Measurements from ENCODE around the gene SCMH1.
A peak's percentile ranks its signal among the peaks of the same experiment; 100 is the strongest.

Gene SCMH1

GRCh38 chr1:41101950-41102607, 140.0 kb downstream of the SCMH1 start:
- peaks cover 22% of the 10 kb centered on the region for H3K4me1 ChIP-seq (ENCODE audit: control insufficient read depth, insufficient read depth, low read length, unreplicated experiment)
- no peak overlapping the region for H3K4me3 ChIP-seq (ENCODE audit: low read depth, low read length)
- no peaks in the 10 kb centered on the region for H3K36me3 ChIP-seq (ENCODE audit: insufficient read depth, low read length)
- H3K27me3 ChIP-seq (ENCODE audit: insufficient read depth, low read length) = no peaks in the 10 kb centered on the region
- H3K27ac ChIP-seq (ENCODE audit: low read depth, low read length) = peak overlapping the region; percentile 73
- no peak overlapping the region for H2AFZ ChIP-seq (ENCODE audit: low read length, unreplicated experiment)
- no peaks in the 10 kb centered on the region for H3K79me2 ChIP-seq (ENCODE audit: control insufficient read depth, insufficient read depth, low read length, unreplicated experiment)

DNA sequence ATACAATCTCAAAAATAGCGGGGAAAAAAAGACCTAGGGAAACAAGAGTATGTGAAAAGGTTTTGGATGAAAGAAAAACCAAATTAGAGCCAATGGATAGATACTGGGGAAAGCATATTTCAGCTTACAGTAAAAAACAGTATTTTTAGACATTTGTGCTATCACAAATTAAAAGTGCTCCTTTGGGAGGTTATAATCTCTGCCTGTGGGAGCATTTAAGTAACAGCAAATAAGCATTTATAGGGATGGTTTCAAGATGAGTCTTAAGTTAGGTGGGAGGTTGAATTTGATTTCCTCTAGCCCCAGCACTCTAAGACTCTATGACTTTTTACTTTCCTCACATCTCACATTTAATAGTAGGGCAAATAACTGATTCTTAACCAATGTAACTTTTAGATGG, 141.0 kb downstream of the SCMH1 start:
- Histone ChIP-seq H3K4me3 (ENCODE audit: low read depth, low read length) (no peak overlapping the region), H2AFZ (ENCODE audit: low read length, unreplicated experiment) (no peak overlapping the region), H3K4me1 (ENCODE audit: control insufficient read depth, insufficient read depth, low read length, unreplicated experiment) (peaks cover 22% of the 10 kb centered on the region), H3K27ac (ENCODE audit: low read depth, low read length) (peak overlapping the region; percentile 73; the same call in 1 of the 2 replicates), H3K27me3 (ENCODE audit: insufficient read depth, low read length) (no peaks in the 10 kb centered on the region), H3K79me2 (ENCODE audit: control insufficient read depth, insufficient read depth, low read length, unreplicated experiment) (no peaks in the 10 kb centered on the region), H3K36me3 (ENCODE audit: insufficient read depth, low read length) (no peaks in the 10 kb centered on the region)

DNA sequence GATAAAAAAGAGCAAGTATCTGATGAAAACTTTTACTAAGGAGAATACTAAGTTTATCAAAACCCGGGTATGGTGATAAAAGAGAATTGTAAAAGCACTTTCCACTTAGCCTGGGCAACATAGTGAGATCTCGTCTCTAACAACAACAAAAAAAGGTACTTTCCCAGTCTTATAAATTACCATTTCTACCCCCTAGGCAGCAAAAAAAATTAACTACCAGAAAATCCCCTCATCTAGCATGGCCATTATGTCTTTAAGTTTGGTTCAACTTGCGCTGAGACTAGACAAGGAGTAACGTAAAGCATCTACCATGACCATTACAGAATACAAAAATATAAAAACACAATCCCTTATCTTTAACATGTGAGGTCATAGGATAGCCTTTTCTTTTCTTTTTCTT, 141.9 kb downstream of the SCMH1 start:
- no peak overlapping the region for H2AFZ ChIP-seq (ENCODE audit: low read length, unreplicated experiment)
- no peak overlapping the region for H3K27ac ChIP-seq (ENCODE audit: low read depth, low read length)
- no peaks in the 10 kb centered on the region for H3K27me3 ChIP-seq (ENCODE audit: insufficient read depth, low read length)
- no peaks in the 10 kb centered on the region for H3K36me3 ChIP-seq (ENCODE audit: insufficient read depth, low read length)
- no peak overlapping the region for H3K4me3 ChIP-seq (ENCODE audit: low read depth, low read length)
- no peaks in the 10 kb centered on the region for H3K79me2 ChIP-seq (ENCODE audit: control insufficient read depth, insufficient read depth, low read length, unreplicated experiment)
- H3K4me1 ChIP-seq (ENCODE audit: control insufficient read depth, insufficient read depth, low read length, unreplicated experiment) = peaks cover 22% of the 10 kb centered on the region

DNA sequence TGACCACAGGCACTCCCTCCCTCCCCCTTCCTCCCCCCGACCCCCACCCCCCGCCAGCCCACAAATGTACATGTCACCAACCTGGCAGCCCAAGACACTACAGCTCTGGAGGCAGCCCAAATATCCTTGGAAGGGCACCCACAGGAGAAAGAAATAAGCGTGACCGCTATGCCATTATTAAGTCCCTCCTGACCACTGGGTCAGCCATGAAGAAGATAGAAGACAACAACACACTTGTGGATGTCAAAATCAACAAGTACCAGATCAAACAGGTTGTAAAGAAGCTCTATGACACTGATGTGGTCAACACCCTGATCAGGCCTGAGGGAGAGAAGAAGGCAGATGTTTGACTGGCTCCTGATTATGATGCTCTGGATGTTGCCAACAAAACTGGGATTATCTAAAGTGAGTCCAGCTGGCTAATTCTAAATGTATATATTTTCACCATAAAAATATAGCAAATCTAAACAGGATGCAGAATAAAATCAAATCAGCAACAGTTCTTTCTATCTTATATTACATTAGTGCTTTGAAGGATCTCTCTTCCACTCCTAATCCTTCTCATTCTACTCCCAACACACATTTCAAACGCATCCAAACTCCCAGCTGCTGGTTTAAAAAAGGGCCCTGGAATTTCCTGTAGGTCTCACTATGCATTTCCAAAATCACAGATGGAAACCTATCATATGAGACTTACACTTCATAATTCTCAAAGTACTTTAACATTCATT, 143.2 kb downstream of the SCMH1 start:
- H3K4me3 ChIP-seq (ENCODE audit: low read depth, low read length) = no peak overlapping the region
- H2AFZ ChIP-seq (ENCODE audit: low read length, unreplicated experiment) = no peak overlapping the region
- no peaks in the 10 kb centered on the region for H3K27me3 ChIP-seq (ENCODE audit: insufficient read depth, low read length)
- peaks cover 22% of the 10 kb centered on the region for H3K4me1 ChIP-seq (ENCODE audit: control insufficient read depth, insufficient read depth, low read length, unreplicated experiment)
- no peak overlapping the region for H3K27ac ChIP-seq (ENCODE audit: low read depth, low read length)
- no peaks in the 10 kb centered on the region for H3K36me3 ChIP-seq (ENCODE audit: insufficient read depth, low read length)
- no peaks in the 10 kb centered on the region for H3K79me2 ChIP-seq (ENCODE audit: control insufficient read depth, insufficient read depth, low read length, unreplicated experiment)

GRCh38 chr1:41097105-41097504, 145.0 kb downstream of the SCMH1 start:
- no peaks in the 10 kb centered on the region for H3K36me3 ChIP-seq (ENCODE audit: insufficient read depth, low read length)
- H3K4me1 ChIP-seq (ENCODE audit: control insufficient read depth, insufficient read depth, low read length, unreplicated experiment) = peaks cover 14% of the 10 kb centered on the region
- no peak overlapping the region for H2AFZ ChIP-seq (ENCODE audit: low read length, unreplicated experiment)
- no peaks in the 10 kb centered on the region for H3K27me3 ChIP-seq (ENCODE audit: insufficient read depth, low read length)
- no peak overlapping the region for H3K4me3 ChIP-seq (ENCODE audit: low read depth, low read length)
- H3K27ac ChIP-seq (ENCODE audit: low read depth, low read length) = no peak overlapping the region
- no peaks in the 10 kb centered on the region for H3K79me2 ChIP-seq (ENCODE audit: control insufficient read depth, insufficient read depth, low read length, unreplicated experiment)

DNA sequence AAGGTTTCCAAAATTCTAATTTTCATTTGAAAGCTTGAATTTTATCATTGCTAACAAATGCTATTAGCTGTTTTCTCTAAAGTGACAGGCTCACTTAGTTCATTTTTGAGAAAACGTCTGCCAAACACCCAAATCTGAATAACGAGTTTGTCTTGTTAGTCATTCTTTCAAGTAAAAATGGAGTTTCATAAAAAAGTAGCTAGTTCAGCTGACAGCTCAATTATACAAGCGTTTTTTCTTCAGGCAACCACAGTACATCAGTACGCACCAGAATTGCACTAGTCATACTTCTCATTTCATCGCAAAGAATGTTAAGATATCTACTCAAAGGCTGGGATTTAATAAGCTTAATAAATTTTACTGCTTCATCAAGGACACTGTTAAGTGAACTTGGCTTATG, 148.3 kb downstream of the SCMH1 start:
- Histone ChIP-seq H3K27me3 (ENCODE audit: insufficient read depth, low read length) (no peaks in the 10 kb centered on the region), H3K79me2 (ENCODE audit: control insufficient read depth, insufficient read depth, low read length, unreplicated experiment) (no peaks in the 10 kb centered on the region), H3K4me3 (ENCODE audit: low read depth, low read length) (no peak overlapping the region), H3K4me1 (ENCODE audit: control insufficient read depth, insufficient read depth, low read length, unreplicated experiment) (no peaks in the 10 kb centered on the region), H3K36me3 (ENCODE audit: insufficient read depth, low read length) (no peaks in the 10 kb centered on the region), H3K27ac (ENCODE audit: low read depth, low read length) (no peak overlapping the region), H2AFZ (ENCODE audit: low read length, unreplicated experiment) (no peak overlapping the region)

- Histone ChIP-seq H3K79me2 (ENCODE audit: control insufficient read depth, insufficient read depth, low read length, unreplicated experiment) (no peaks in the 10 kb centered on the region), H3K27ac (ENCODE audit: low read depth, low read length) (no peak overlapping the region), H3K4me3 (ENCODE audit: low read depth, low read length) (no peak overlapping the region), H3K27me3 (ENCODE audit: insufficient read depth, low read length) (no peaks in the 10 kb centered on the region), H3K4me1 (ENCODE audit: control insufficient read depth, insufficient read depth, low read length, unreplicated experiment) (no peaks in the 10 kb centered on the region), H2AFZ (ENCODE audit: low read length, unreplicated experiment) (no peak overlapping the region), H3K36me3 (ENCODE audit: insufficient read depth, low read length) (no peaks in the 10 kb centered on the region)
Observed at GRCh38 chr1:41086921-41087320, 155.2 kb downstream of the SCMH1 start.

DNA sequence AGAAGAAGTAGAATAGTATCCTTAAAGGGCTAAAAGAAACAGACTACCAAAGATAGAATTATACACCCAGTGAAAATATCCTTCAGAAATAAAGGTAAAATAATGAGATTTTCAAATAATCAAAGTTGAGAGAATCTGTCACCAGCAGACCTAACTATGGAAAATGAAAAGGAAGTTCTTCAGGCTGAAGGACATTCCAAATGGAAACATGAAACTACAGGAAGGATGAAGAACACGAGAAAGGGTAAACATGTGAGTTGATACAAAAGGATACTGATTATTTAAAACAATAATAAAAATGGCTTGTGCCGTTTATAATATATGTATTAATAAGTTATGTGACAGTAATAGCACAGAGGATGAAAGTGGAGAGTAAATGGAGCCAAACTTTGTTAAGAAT, 163.5 kb downstream of the SCMH1 start:
- Histone ChIP-seq H3K27me3 (ENCODE audit: insufficient read depth, low read length) (no peaks in the 10 kb centered on the region), H3K4me1 (ENCODE audit: control insufficient read depth, insufficient read depth, low read length, unreplicated experiment) (peaks cover 8% of the 10 kb centered on the region), H2AFZ (ENCODE audit: low read length, unreplicated experiment) (no peak overlapping the region), H3K4me3 (ENCODE audit: low read depth, low read length) (no peak overlapping the region), H3K36me3 (ENCODE audit: insufficient read depth, low read length) (peaks cover 11% of the 10 kb centered on the region; the same call in 1 of the 2 replicates), H3K27ac (ENCODE audit: low read depth, low read length) (no peak overlapping the region), H3K79me2 (ENCODE audit: control insufficient read depth, insufficient read depth, low read length, unreplicated experiment) (no peaks in the 10 kb centered on the region)

DNA sequence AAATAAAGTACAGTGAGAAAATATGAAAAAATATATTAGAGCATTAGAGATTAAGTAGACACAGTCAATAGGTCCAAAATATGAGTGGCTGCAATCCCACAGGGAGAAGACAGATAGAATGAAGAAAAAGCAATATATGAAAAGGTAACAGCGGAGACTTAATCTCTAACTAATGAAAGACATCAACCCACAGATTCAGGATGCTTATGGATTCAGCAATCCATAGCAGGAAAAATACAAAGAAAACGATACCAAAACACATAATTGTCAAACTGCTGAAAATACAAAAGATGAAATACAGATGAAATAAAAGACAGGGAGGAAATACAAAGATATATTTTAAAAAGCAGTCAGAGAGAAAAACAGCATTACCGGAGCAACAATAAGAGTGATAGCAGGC, 163.9 kb downstream of the SCMH1 start:
- H3K27ac ChIP-seq (ENCODE audit: low read depth, low read length) = no peak overlapping the region
- no peak overlapping the region for H2AFZ ChIP-seq (ENCODE audit: low read length, unreplicated experiment)
- H3K4me3 ChIP-seq (ENCODE audit: low read depth, low read length) = no peak overlapping the region
- peaks cover 9% of the 10 kb centered on the region for H3K4me1 ChIP-seq (ENCODE audit: control insufficient read depth, insufficient read depth, low read length, unreplicated experiment)
- H3K36me3 ChIP-seq (ENCODE audit: insufficient read depth, low read length) = peaks cover 11% of the 10 kb centered on the region; the same call in 1 of the 2 replicates
- H3K79me2 ChIP-seq (ENCODE audit: control insufficient read depth, insufficient read depth, low read length, unreplicated experiment) = no peaks in the 10 kb centered on the region
- no peaks in the 10 kb centered on the region for H3K27me3 ChIP-seq (ENCODE audit: insufficient read depth, low read length)

DNA sequence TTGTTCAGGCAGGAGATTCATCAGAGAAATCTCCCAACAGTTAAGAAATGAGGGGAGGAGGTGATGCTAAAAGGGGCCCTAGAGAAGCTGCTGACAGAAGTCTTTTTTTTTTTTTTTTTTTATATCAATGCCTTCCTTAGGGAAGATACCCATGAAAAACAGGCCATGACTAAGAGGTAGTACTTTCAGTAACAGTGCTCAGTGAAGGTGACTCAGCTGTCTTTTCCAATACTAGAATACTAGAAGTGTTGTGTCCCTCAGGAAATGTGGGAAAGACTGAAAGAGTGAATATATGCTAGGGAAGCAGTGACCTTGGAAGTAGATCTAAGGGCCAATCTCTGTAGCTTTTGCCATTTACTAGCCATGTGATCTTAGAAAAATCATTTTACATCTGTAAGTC, 168.1 kb downstream of the SCMH1 start:
- H3K27ac ChIP-seq (ENCODE audit: low read depth, low read length) = peak overlapping the region; percentile 51
- H3K36me3 ChIP-seq (ENCODE audit: insufficient read depth, low read length) = peaks cover 17% of the 10 kb centered on the region; the same call in 1 of the 2 replicates
- H3K4me1 ChIP-seq (ENCODE audit: control insufficient read depth, insufficient read depth, low read length, unreplicated experiment) = peaks cover 9% of the 10 kb centered on the region
- no peak overlapping the region for H2AFZ ChIP-seq (ENCODE audit: low read length, unreplicated experiment)
- H3K79me2 ChIP-seq (ENCODE audit: control insufficient read depth, insufficient read depth, low read length, unreplicated experiment) = no peaks in the 10 kb centered on the region
- no peak overlapping the region for H3K4me3 ChIP-seq (ENCODE audit: low read depth, low read length)
- no peaks in the 10 kb centered on the region for H3K27me3 ChIP-seq (ENCODE audit: insufficient read depth, low read length)

- H2AFZ ChIP-seq (ENCODE audit: low read length, unreplicated experiment) = no peak overlapping the region
- no peak overlapping the region for H3K4me3 ChIP-seq (ENCODE audit: low read depth, low read length)
- H3K27me3 ChIP-seq (ENCODE audit: insufficient read depth, low read length) = no peaks in the 10 kb centered on the region
- no peak overlapping the region for H3K27ac ChIP-seq (ENCODE audit: low read depth, low read length)
- 0 out of 2 replicates have a peak, but pooled peaks cover 7% of the 10 kb centered on the region for H3K36me3 ChIP-seq (ENCODE audit: insufficient read depth, low read length)
- H3K79me2 ChIP-seq (ENCODE audit: control insufficient read depth, insufficient read depth, low read length, unreplicated experiment) = no peaks in the 10 kb centered on the region
- H3K4me1 ChIP-seq (ENCODE audit: control insufficient read depth, insufficient read depth, low read length, unreplicated experiment) = peaks cover 9% of the 10 kb centered on the region
Observed at GRCh38 chr1:41072051-41072450, 170.1 kb downstream of the SCMH1 start.

All from ACC112 (cell line).